Measurements from ENCODE around the gene FSTL5.
"Not testable (repeated sequence)": the region's sequence is repeated elsewhere in the genome, so short reads cannot be mapped to it uniquely, and the experiment has no call there.

The FSTL5 gene

DNA sequence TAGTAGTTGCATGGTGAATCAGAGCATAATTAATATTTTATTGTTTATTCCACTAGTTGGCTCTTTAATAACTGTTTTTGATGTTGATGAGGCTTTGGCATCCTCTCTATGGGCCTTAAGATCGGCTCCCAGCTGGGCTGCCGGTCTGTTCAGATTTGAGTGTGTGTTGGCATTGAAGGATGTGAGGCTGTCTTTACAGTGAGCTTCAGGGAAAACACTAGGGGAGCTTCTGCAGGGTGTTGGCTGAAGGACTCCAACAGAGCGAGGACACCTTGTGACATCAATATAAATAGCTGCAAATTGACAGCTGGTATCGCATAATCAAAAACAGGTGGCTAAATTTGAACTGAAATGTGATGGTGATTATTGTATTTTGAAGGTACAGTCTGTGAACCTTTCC, 322.0 kb downstream of the FSTL5 start:
- no peak for DNase-seq (ENCODE audit: low spot score)

DNA sequence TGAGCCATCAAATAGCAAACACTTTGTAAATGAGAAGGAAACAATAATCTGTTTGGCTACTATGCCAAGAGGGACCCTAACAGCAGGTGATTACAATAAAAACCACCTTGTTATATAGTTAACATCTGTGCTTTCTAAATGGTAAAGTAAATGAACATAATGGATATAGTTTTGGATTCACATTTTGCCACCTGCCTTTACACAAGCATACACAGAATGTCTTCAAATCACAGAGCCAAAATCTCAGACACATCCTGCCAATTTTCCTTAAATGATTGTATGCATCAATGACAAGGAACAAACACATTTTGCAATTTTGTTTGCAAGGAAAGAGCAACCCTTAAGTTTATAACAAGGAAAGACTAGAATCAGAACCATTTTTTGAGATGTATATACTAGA, 334.2 kb downstream of the FSTL5 start:
- no peak for DNase-seq (ENCODE audit: low spot score)

- no peak for DNase-seq (ENCODE audit: low spot score)
Measured at GRCh38 chr4:161828061-161828460, 335.7 kb downstream of the FSTL5 start.

DNA sequence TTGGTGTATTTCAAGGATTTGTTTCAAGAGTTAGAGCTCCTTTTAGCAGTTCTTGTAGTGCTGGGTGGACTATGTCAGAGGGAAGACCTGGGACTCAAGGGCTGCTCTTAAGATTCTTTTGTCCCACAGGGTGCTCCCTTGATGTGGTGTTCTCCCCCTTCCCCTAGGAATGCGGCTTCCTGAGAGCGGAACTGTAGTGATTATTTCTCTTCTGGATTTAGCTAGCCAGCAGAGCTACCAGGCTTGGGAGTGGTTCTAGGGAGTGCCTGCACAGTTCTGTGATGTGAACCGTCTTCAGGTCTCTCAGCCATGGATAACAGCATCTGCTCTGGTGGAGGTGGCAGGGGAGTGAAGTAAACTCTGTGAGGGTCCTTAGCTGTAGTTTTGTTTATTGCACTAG, 336.8 kb downstream of the FSTL5 start:
- DNase-seq (ENCODE audit: low spot score): no peak

DNA sequence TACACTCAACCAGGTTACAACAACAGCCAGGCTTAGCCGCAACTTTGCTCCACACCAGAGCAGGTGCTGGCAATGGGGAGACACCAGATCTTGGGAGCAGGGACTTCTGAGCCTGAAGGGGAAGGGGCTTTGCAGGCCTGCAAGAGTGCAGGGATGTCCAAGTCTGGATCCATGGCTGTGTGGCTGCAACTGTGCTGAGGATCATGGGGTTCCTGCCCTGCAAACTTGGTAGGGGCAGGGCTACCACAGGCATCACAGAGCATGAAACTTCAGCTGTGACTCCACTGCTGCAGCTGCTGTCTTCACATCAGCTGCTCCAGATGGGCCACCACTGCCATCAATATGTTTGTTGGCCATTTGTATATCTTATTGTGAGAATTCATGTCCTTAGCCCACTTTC, 340.4 kb downstream of the FSTL5 start:
- DNase-seq (ENCODE audit: low spot score): no peak

- DNase-seq (ENCODE audit: low spot score): no peak
Measured at GRCh38 chr4:161822174-161822573, 341.6 kb downstream of the FSTL5 start.

DNA sequence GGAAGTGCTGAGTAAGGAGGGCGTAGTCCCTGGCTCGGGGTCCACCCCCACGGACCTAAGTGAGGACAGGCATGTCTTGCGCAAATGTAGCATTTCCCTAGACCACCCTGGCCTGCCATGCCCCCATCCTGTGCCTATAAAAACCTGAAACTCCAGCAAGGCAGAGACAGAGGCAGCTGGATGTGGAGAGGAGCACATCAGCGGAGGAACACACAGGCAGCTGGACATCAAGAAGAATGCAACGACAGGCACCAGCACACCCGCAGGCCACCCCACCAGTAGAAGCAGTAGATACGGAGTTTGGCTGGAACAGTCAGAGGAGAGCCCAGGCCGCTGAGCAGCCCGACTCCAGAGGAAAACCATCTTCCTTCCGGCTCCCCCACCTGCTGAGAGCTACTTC, 345.9 kb downstream of the FSTL5 start:
- DNase-seq (ENCODE audit: low spot score): no peak

GRCh38 chr4:161816958-161817357, 346.8 kb downstream of the FSTL5 start:
- DNase-seq (ENCODE audit: low spot score): no peak

- DNase-seq (ENCODE audit: low spot score): no peak
Measured at GRCh38 chr4:161815841-161816240, 348.0 kb downstream of the FSTL5 start.

DNA sequence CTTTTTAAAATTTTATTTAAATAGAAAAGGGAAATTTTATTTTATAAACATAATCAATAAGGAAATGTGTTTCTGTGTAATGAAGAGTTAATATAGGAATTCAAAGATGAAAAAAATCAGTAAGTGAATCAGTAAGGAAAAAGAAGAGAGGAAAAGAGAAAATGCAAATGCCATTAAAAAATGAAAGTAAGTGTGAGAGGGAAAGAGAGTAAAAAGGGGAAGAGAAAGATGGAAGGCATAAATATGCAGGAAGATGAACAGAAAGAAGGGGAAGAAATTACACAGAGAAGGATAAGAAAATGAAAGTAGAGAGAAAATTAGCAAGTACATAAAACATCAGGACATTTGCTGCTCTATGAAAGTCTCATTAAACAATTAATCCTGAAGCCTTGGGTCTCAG, 349.9 kb downstream of the FSTL5 start:
- DNase-seq (ENCODE audit: low spot score): no peak

DNA sequence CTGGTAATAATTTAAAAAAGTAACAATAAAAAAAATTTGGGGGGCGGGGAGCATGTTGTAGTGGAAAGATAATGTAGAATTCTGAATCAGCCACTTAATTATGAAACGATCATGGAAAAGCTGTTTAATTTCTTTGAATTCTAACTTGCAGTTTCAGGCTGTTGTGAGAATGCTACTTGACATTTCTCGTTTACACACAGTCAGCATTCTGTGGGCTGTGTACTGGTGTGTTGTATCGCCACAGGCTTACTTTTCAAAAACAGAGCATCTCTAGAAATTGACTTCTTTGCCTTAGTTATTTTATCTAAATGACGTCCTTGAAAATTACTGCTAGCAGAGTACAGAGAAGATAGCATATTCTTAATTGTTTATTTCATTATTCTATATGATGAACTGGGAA, 350.4 kb downstream of the FSTL5 start:
- no peak for DNase-seq (ENCODE audit: low spot score)

DNA sequence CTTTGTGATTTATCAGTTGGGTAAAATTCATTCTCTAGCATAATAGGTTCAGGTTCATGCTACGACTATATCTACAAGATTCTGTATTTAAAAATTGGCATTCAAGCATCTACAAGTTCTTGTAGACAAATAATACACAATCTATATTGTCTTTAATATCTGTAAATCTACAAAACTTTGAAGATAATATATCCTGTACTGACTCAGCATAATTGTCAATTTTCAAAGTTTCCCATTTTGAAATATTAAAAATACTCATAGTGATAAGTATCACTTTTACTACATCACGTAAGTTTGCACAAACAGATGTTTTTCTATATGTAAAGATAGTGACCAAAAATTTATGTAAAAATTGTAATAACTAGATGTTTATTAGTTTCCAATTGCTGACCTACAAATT, 360.6 kb downstream of the FSTL5 start:
- DNase-seq (ENCODE audit: low spot score): no peak

DNA sequence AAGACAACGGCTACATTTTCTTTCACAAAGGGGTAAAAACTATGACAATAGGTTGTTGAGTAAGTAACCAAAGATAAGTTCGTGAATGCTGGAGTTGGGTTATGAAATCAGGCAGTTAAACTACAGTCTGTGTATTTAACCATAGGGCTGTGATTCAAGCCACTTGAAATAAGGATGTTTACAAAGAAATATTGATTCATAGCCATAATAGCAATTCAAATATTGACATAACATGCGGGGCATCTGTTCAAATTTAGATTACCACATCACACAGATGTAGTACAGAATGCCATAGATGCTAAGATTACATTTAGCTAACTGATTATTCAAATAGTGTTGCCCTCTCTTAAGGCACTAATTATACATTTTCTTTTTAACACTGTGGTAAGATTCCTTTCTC, 364.1 kb downstream of the FSTL5 start:
- DNase-seq (ENCODE audit: low spot score): no peak

DNA sequence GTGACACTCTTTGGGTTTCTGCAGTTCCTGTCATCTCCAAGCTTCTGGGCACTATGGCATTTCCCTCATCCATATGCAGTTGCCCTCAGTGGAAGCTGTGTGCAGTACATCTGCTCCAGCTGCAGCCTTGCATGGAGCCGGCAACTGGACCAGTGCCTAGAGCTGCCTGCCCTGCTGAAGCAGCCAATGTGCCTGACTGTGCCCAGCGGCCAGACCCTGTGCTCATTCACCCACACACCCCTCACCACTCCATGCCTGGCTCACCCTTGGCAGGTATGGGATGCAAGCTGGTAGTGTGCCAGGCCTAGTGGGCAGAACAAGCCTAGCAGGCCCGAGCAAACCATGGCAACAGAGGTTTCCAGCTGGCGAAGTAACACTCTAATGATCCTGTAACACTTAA, 370.8 kb downstream of the FSTL5 start:
- no peak for DNase-seq (ENCODE audit: low spot score)

GRCh38 chr4:161791796-161792556, 371.8 kb downstream of the FSTL5 start:
- DNase-seq (ENCODE audit: low spot score): no peak

- DNase-seq (ENCODE audit: low spot score): peak; percentile 52
Measured at GRCh38 chr4:161767116-161767515, 396.7 kb downstream of the FSTL5 start.

DNA sequence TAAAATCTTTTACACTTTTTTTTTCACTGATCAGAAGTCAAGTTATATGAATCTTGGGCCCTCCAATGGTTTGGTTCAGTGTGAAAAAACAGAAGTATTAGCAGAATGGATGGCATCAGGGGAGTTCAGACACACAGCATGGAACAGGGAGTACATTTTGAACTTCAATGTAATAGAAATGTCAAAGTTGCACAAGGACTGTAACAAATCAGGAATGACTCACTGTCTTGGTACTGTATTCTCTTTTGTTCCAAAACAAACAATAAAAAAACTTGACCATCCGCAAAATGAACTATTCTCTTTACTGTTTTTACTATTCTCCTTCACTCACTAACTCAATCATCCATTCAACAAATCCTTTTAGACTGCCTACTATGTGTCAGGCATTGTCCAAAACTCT, 401.0 kb downstream of the FSTL5 start:
- no peak for DNase-seq (ENCODE audit: low spot score)

DNA sequence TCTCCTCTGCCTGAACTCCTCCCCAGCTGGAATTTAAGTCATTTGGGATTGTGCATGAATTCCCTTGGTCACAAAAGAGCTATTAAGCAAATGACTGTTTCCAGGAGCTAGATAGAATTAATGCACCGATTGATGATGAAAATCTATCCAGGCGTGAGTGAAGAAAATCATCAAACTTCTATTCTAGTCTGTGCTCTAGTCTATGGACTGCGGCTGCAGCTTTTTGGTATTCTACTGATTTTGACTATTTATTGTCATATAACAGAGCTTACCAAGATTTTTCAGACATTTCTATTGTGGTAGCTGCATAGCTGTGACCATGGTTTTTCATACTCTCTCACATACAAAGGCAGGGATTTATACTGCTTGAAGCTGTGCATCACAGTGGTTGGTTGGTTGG, 403.8 kb downstream of the FSTL5 start:
- no peak for DNase-seq (ENCODE audit: low spot score)

GRCh38 chr4:161758412-161758811, 405.4 kb downstream of the FSTL5 start:
- DNase-seq (ENCODE audit: low spot score): not testable (repeated sequence)

GRCh38 chr4:161728929-161729328, 434.9 kb downstream of the FSTL5 start:
- DNase-seq (ENCODE audit: low spot score): no peak

- no peak for DNase-seq (ENCODE audit: low spot score)
Measured at GRCh38 chr4:161721947-161722346, 441.9 kb downstream of the FSTL5 start.

DNA sequence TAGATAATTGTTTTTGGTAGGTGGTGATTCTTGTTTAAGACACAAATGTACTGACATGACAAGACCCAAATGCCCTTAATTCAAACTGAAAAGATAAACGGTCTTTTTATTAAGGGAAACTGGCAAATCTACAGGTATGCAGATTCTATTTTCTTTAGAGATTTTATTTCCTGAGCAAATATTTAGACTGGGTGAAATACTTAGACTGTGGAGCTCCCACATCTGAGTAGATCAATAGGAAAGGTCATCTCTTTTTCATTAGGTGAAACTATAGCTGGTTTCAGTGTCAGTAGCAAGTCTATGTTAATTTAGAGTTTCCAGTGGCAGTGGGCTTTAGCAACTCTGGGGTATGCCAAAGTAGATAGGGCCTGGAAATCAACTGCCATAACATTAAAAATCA, 446.7 kb downstream of the FSTL5 start:
- DNase-seq (ENCODE audit: low spot score): no peak

- DNase-seq (ENCODE audit: low spot score): no peak
Measured at GRCh38 chr4:161714931-161715330, 448.9 kb downstream of the FSTL5 start.

DNA sequence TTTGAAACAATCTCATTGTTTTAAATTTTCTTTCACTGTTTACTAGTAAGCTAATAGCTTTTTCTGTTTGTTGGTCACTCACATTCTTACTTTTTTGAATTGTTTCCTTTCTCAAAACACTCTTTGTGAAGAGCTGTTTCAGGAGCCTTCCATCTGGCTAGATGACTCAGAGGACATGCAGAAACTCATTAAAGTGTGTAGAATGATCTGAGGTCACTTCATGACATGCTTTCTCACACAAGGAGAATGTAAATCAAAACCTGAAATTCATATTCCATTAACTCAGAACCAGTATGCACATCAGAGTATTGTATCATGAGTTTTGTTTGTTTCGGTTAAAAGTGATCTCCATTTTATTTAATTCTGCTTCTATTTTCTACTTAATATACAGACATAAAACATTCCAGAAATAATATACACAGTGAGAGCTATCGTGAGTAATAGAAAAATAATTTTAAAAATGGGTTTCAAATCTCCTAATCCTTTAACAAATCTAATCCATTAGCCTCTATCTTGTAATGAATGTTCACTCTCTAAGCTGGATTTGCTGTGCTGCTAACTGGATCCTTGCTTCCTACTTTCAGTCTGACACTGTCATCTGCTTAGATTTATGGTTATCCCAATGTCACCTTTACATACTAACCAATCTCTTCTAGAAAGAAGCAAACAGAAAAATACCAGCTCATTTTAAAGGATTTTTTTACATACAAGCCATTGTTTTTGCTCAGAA, 449.6 kb downstream of the FSTL5 start:
- peak; percentile 43 for DNase-seq (ENCODE audit: low spot score)

All from RKO (cell line).